Measurements from ENCODE around the gene PRSS56.

PRSS56 gene

GRCh38 chr2:232515639-232516038, 4.5 kb upstream of the PRSS56 start:
- TF ChIP-seq CTCF (IDR thresholded peaks at IDR 0.05; ENCODE audit: low read length, missing control alignments): no peak
- H3K4me3 ChIP-seq (replicated peaks; ENCODE audit: low read depth, low read length): no peak overlapping the region
- no peak for DNase-seq (ENCODE audit: low read depth)

DNA sequence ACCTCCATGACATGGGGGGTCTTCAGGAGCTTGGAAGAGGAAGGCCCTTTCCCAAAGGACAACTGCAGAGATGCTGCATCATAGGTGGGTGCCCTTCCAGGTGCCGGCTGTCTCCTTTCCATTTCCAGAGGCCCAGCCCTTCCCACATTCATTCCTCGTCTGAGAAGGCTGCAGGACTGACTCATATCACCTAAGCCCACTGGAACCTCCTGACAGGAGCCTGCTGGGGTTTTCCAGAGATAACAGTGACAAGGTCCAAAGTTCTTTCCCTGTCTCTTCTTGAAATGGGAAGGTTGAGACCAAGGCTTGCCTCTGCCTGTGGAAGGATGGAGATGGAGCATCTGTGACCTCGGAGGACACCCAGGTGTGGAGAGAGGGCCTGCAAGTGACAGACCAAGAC, 3.6 kb upstream of the PRSS56 start:
- no peak overlapping the region for H3K4me3 ChIP-seq (replicated peaks; ENCODE audit: low read depth, low read length)
- DNase-seq (ENCODE audit: low read depth): no peak
- TF ChIP-seq CTCF (IDR thresholded peaks at IDR 0.05; ENCODE audit: low read length, missing control alignments): no peak

DNA sequence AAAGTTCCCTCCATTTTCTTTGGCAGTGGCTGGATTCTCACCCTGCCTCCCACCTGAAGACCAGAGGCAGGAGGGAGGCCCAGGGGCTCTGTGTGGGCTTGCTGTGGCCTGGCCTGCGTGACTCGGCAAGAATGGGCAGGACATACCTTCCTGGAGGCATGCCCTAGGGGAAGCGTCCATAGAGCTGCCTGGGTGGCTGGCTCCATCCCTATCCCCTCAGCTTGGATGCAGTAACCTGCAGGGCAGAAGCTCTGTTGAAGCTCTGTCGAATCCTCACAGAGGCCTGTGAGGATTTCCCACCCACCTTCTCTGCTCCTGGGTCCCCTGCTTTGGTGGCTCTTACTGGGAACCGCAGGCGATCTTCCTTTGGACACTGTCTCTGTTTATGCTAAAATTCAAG, 1.3 kb upstream of the PRSS56 start:
- no peak for DNase-seq (ENCODE audit: low read depth)
- no peak for TF ChIP-seq CTCF (IDR thresholded peaks at IDR 0.05; ENCODE audit: low read length, missing control alignments)
- no peak overlapping the region for H3K4me3 ChIP-seq (replicated peaks; ENCODE audit: low read depth, low read length)

DNA sequence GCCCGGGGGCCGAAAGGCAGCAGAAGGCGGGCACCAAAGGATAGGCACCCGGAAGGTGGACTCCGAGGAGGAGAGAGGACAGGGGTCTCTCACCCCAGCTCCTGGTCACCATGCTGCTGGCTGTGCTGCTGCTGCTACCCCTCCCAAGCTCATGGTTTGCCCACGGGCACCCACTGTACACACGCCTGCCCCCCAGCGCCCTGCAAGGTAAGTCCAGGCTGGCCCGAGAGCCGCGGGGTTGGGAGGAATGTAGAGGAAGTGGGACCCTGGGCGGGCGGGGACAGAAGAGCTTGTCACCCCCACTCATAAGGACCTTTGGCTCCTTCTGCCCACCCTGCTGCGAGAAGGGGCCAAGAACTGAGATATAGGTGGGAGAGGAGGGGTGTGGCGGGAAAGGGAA, 301 bp downstream of the PRSS56 start:
- no peak overlapping the region for H3K4me3 ChIP-seq (replicated peaks; ENCODE audit: low read depth, low read length)

GRCh38 chr2:232521098-232521497, 910 bp downstream of the PRSS56 start:
- no peak overlapping the region for H3K4me3 ChIP-seq (replicated peaks; ENCODE audit: low read depth, low read length)
- TF ChIP-seq CTCF (IDR thresholded peaks at IDR 0.05; ENCODE audit: low read length, missing control alignments): no peak
- no peak for DNase-seq (ENCODE audit: low read depth)

More for the DNA sequence above, 301 bp downstream of the PRSS56 start:
- DNase-seq (ENCODE audit: low read depth): no peak
- TF ChIP-seq CTCF (IDR thresholded peaks at IDR 0.05; ENCODE audit: low read length, missing control alignments): no peak

DNA sequence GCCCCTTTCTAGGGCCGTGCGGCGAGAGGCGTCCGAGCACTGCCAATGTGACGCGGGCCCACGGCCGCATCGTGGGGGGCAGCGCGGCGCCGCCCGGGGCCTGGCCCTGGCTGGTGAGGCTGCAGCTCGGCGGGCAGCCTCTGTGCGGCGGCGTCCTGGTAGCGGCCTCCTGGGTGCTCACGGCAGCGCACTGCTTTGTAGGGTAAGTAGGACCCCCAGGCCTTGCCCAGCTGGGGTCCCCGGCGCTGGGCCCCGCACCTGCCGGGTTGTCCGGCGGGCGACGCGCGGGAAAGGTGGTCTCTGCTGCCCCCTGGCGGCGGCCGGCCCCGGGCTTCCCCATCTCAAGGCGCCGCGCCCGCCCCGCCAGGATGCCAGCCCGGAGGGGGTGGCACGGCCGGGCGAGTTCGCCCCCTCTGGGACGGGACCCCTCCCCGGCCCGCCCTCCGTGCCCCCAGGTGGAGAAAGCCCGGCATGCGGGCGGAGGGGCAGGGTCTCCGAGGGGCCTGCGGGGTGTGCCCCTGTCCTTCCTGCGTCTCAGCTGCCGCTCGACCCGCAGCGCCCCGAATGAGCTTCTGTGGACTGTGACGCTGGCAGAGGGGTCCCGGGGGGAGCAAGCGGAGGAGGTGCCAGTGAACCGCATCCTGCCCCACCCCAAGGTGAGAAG, 1.9 kb downstream of the PRSS56 start:
- DNase-seq (ENCODE audit: low read depth): peak; percentile 23
- TF ChIP-seq CTCF (IDR thresholded peaks at IDR 0.05; ENCODE audit: low read length, missing control alignments): peak; percentile 18
- no peak overlapping the region for H3K4me3 ChIP-seq (replicated peaks; ENCODE audit: low read depth, low read length)
